Glutamatergic neuron (in vitro differentiated cells): ENCODE measurements around the gene ACTA2. TPM values are rescaled to one million over a fixed set of nuclear protein-coding genes. Genes with fewer than 3 reads are reported as not detected.

Source experiments
- DNase-seq: peaks from one replicate; pipeline ENCODE4 v3.0.0; 2022
- H3K27ac Mint-ChIP-seq: one replicate; pipeline ENCODE4 v1.8.0; 2020; ENCODE audit warnings: mild to moderate bottlenecking, mixed read lengths, inconsistent platforms; ENCODE audit not compliant: unreplicated experiment
- H3K27me3 Mint-ChIP-seq: one replicate; pipeline ENCODE4 v1.8.0; 2020; ENCODE audit warnings: mild to moderate bottlenecking, moderate library complexity, mixed read lengths, inconsistent platforms; ENCODE audit not compliant: unreplicated experiment
- H3K36me3 Mint-ChIP-seq: one replicate; pipeline ENCODE4 v1.8.0; 2020; ENCODE audit warnings: mild to moderate bottlenecking, mixed read lengths, inconsistent platforms; ENCODE audit not compliant: unreplicated experiment
- H3K4me1 Mint-ChIP-seq: one replicate; pipeline ENCODE4 v1.8.0; 2020; ENCODE audit warnings: mild to moderate bottlenecking, low read depth, mixed read lengths, inconsistent platforms; ENCODE audit not compliant: unreplicated experiment
- H3K4me3 Mint-ChIP-seq: one replicate; pipeline ENCODE4 v1.8.0; 2020; ENCODE audit warnings: mild to moderate bottlenecking, mixed read lengths, inconsistent platforms; ENCODE audit not compliant: unreplicated experiment
- H3K9me3 Mint-ChIP-seq: one replicate; pipeline ENCODE4 v1.8.0; 2020; ENCODE audit warnings: mild to moderate bottlenecking, moderate library complexity, mixed read lengths, inconsistent platforms; ENCODE audit not compliant: unreplicated experiment
- total RNA-seq: library from RNA; stranded (reverse); fragmentation: NEBNext Ultra II Directional; extraction: Animal tissue kit (Norgen Biotek cat#: 25700); gene quantifications from one replicate; pipeline ENCODE4 v1.2.1, GENCODE V29; 2021; ENCODE audit not compliant: unreplicated experiment
- TF ChIP-seq, protein P1 (sequence below): fragments of 200-600 bp; sonication (generic); IDR thresholded peaks from one replicate; pipeline ENCODE4 v1.5.0; 2021; ENCODE audit not compliant: partially characterized antibody, unreplicated experiment

Gene ACTA2
- total RNA-seq, 1 donor from 2014 or later: 4.3 TPM

DNA sequence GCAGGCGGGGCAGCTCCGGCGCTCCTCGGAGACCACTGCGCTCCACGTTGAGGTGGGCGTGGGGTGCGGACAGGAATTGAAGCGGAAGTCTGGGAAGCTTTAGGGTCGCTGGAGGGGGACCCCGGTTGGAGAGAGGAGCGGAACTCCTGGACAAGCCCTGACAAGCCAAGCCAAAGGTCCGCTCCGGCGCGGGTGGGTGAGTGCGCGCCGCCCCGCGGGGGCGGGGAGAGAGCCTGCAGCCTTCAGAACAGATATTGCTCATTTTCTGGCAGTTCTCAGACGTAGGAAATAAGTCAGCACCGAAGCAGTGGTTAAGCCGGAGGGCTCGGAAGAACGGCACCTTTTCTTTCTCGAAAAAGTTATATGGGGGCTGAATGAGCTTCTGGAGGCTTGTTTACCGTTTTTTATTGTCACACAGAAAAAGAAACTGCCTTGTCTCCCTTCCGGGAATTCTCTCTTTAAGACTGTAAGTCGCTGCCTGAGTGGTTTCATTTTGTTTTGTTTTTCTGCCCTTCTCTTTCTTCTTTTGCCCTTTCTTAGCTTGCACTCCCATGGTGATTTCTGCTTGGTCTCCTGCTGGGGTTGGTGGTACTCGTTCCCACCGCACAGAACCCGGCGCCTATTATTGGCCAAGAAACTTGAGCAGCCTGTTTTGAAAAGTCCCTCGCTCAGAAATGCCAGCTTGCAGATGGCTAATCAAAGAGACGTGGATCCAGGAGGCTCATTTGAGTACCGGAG is 38.8 kb upstream of the ACTA2 start:
- TF ChIP-seq, protein P1, sequence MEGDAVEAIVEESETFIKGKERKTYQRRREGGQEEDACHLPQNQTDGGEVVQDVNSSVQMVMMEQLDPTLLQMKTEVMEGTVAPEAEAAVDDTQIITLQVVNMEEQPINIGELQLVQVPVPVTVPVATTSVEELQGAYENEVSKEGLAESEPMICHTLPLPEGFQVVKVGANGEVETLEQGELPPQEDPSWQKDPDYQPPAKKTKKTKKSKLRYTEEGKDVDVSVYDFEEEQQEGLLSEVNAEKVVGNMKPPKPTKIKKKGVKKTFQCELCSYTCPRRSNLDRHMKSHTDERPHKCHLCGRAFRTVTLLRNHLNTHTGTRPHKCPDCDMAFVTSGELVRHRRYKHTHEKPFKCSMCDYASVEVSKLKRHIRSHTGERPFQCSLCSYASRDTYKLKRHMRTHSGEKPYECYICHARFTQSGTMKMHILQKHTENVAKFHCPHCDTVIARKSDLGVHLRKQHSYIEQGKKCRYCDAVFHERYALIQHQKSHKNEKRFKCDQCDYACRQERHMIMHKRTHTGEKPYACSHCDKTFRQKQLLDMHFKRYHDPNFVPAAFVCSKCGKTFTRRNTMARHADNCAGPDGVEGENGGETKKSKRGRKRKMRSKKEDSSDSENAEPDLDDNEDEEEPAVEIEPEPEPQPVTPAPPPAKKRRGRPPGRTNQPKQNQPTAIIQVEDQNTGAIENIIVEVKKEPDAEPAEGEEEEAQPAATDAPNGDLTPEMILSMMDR: no peak
- DNase-seq: peak; percentile 36
- Mint-ChIP-seq H3K27me3 (peaks cover 10% of the 10 kb centered on the region), H3K27ac (no peak overlapping the region), H3K4me3 (peak overlapping the region; percentile 92), H3K4me1 (peaks cover 3% of the 10 kb centered on the region), H3K36me3 (peaks cover 8% of the 10 kb centered on the region), H3K9me3 (no peaks in the 10 kb centered on the region)

DNA sequence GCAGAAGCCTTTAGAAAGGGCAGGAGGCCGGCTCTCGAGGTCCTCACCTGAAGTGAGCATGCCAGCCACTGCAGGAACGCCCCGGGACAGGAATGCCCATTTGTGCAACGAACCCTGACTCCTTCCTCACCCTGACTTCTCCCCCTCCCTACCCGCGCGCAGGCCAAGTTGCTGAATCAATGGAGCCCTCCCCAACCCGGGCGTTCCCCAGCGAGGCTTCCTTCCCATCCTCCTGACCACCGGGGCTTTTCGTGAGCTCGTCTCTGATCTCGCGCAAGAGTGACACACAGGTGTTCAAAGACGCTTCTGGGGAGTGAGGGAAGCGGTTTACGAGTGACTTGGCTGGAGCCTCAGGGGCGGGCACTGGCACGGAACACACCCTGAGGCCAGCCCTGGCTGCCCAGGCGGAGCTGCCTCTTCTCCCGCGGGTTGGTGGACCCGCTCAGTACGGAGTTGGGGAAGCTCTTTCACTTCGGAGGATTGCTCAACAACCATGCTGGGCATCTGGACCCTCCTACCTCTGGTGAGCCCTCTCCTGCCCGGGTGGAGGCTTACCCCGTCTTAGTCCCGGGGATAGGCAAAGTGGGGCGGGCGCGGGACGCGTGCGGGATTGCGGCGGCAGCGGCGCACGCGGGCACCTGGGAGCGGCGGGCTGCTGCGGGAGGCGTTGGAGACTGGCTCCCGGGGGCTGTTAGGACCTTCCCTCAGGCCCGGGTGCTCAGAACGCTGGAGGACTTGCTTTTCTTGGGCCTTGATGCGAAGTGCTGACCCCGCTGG is 38.0 kb upstream of the ACTA2 start, which contains the start of gene FAS:
TSS of gene FAS (plus strand) at position 415 of the 777 bp plus-strand sequence. CDS start at position 494, 79 bp downstream.
- H3K27ac Mint-ChIP-seq: no peak within 1 kb of the TSS
- peak within 1 kb of the TSS; percentile 92 for H3K4me3 Mint-ChIP-seq
- DNase-seq: peak; percentile 42
- peaks cover 10% of the 10 kb centered on the region for H3K27me3 Mint-ChIP-seq
- no peaks in the 10 kb centered on the region for H3K9me3 Mint-ChIP-seq
- TF ChIP-seq, protein P1: no peak
- peaks cover 8% of the 10 kb centered on the region for H3K36me3 Mint-ChIP-seq
- H3K4me1 Mint-ChIP-seq: peaks cover 3% of the 10 kb centered on the region

DNA sequence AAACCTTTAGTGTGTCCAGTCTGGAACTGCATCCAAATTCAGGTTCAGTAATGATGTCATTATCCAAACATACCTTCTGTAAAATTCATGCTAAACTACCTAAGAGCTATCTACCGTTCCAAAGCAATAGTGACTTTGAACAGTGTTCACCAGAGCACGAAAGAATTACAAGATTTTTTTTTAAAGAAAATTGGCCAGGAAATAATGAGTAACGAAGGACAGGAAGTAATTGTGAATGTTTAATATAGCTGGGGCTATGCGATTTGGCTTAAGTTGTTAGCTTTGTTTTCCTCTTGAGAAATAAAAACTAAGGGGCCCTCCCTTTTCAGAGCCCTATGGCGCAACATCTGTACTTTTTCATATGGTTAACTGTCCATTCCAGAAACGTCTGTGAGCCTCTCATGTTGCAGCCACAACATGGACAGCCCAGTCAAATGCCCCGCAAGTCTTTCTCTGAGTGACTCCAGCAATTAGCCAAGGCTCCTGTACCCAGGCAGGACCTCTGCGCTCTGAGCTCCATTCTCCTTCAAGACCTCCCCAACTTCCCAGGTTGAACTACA is 37.3 kb upstream of the ACTA2 start:
- no peak for DNase-seq
- TF ChIP-seq, protein P1: no peak
- H3K4me3 Mint-ChIP-seq: peak overlapping the region; percentile 92
- peaks cover 8% of the 10 kb centered on the region for H3K36me3 Mint-ChIP-seq
- H3K9me3 Mint-ChIP-seq: no peaks in the 10 kb centered on the region
- peaks cover 3% of the 10 kb centered on the region for H3K4me1 Mint-ChIP-seq
- peaks cover 10% of the 10 kb centered on the region for H3K27me3 Mint-ChIP-seq
- H3K27ac Mint-ChIP-seq: no peak overlapping the region

DNA sequence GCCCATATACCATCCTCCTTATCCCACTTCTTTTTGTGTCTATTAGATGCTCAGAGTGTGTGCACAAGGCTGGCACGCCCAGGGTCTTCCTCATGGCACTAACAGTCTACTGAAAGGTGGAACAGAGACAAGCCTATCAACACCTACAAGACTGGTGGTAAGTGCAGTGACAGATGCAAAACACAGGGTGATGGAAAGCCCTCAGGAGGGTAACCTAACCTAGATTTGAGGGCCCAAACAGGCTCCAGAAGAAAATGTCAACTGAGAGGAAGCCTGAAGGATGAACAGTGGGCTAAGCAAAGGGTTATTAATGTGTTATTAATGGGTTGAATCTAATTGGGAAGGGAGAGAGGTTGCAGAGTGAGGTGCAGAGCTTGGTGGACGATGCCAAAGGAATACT is 36.9 kb upstream of the ACTA2 start:
- DNase-seq: no peak
- TF ChIP-seq, protein P1: no peak
- Mint-ChIP-seq H3K4me3 (peak overlapping the region; percentile 92), H3K4me1 (peaks cover 3% of the 10 kb centered on the region), H3K9me3 (no peaks in the 10 kb centered on the region), H3K36me3 (peaks cover 8% of the 10 kb centered on the region), H3K27ac (no peak overlapping the region), H3K27me3 (peaks cover 10% of the 10 kb centered on the region)
